DOHH2 (cell line): ENCODE measurements around the gene ESRRA.

ENCODE experiments used
- H3F3A ChIP-seq: fragments of 200-600 bp; sonication (generic), shearing (Covaris generic); 2 replicates; pipeline ENCODE4 v1.6.0; 2016; ENCODE audit warnings: antibody characterized with exemption, mild to moderate bottlenecking; ENCODE audit not compliant: control insufficient read depth, insufficient read depth
- H3K27ac ChIP-seq: fragments of 200-600 bp; sonication (generic); 2 replicates; pipeline ENCODE4 v1.5.1; 2014; ENCODE audit warnings: low read depth, mild to moderate bottlenecking, low read length, moderate library complexity
- H3K27me3 ChIP-seq: fragments of 200-600 bp; sonication (generic); 2 replicates; pipeline ENCODE4 v1.6.1; 2014; ENCODE audit warnings: mild to moderate bottlenecking, low read length, mixed read lengths; ENCODE audit not compliant: control insufficient read depth
- H3K36me3 ChIP-seq: fragments of 200-600 bp; sonication (generic); 2 replicates; pipeline ENCODE4 v1.6.1; 2014; ENCODE audit warnings: mild to moderate bottlenecking, low read length, moderate library complexity, mixed read lengths; ENCODE audit not compliant: control insufficient read depth
- H3K4me1 ChIP-seq: fragments of 200-600 bp; sonication (generic); 2 replicates; pipeline ENCODE4 v1.6.1; 2014; ENCODE audit warnings: mild to moderate bottlenecking, low read length, mixed read lengths; ENCODE audit not compliant: control insufficient read depth
- H3K4me2 ChIP-seq: fragments of 200-600 bp; sonication (generic); 2 replicates; pipeline ENCODE4 v1.6.0; 2014; ENCODE audit warnings: mild to moderate bottlenecking, low read length, moderate library complexity
- H3K4me3 ChIP-seq: fragments of 200-600 bp; sonication (generic); 2 replicates; pipeline ENCODE4 v1.5.1; 2014; ENCODE audit warnings: mild to moderate bottlenecking, low read length, mixed read lengths
- H3K79me2 ChIP-seq: fragments of 200-600 bp; sonication (generic); 2 replicates; pipeline ENCODE4 v1.6.1; 2014; ENCODE audit warnings: mild to moderate bottlenecking, low read length, mixed read lengths; ENCODE audit not compliant: control insufficient read depth
- H3K9me2 ChIP-seq: fragments of 200-600 bp; sonication (generic); replicated peaks from 2 replicates; pipeline ENCODE4 v1.6.1; 2014; ENCODE audit warnings: mild to moderate bottlenecking, low read length, mixed read lengths; ENCODE audit not compliant: control insufficient read depth
- H3K9me3 ChIP-seq: fragments of 200-600 bp; sonication (generic); 2 replicates; pipeline ENCODE4 v1.6.1; 2014; ENCODE audit warnings: antibody characterized with exemption, low read length, mixed read lengths; ENCODE audit not compliant: control insufficient read depth, insufficient read depth
- H4K20me1 ChIP-seq: fragments of 200-600 bp; sonication (generic); 2 replicates; pipeline ENCODE4 v1.6.0; 2014; ENCODE audit warnings: low read depth, mild to moderate bottlenecking, antibody characterized with exemption, low read length, moderate library complexity; ENCODE audit not compliant: control insufficient read depth, insufficient read depth
- CTCF ChIP-seq: fragments of 200-600 bp; sonication (generic); IDR thresholded peaks from one replicate; pipeline ENCODE4 v1.5.1; 2014; ENCODE audit warnings: antibody characterized with exemption, mild to moderate bottlenecking, low read depth, low read length; ENCODE audit not compliant: poor library complexity, severe bottlenecking
- EZH2phosphoT487 ChIP-seq: fragments of 200-600 bp; sonication (generic); IDR thresholded peaks from 2 replicates; pipeline ENCODE4 v1.6.1; 2017; ENCODE audit warnings: borderline replicate concordance, mild to moderate bottlenecking, antibody characterized with exemption, low read length, moderate library complexity, mixed read lengths

ESRRA gene

GRCh38 chr11:64359712-64360445, 54.6 kb downstream of the ESRRA start:
- H3K36me3 ChIP-seq: peaks cover 23% of the 10 kb centered on the region
- H3K4me1 ChIP-seq: peaks cover 44% of the 10 kb centered on the region
- H3K27ac ChIP-seq: no peak overlapping the region
- no peaks in the 10 kb centered on the region for H4K20me1 ChIP-seq
- peak overlapping the region; percentile 98 for H3K4me2 ChIP-seq
- no peaks in the 10 kb centered on the region for H3K9me2 ChIP-seq
- peaks cover 13% of the 10 kb centered on the region for H3F3A ChIP-seq
- no peaks in the 10 kb centered on the region for H3K27me3 ChIP-seq
- no peaks in the 10 kb centered on the region for H3K9me3 ChIP-seq
- H3K4me3 ChIP-seq: peak overlapping the region; percentile 83
- TF ChIP-seq EZH2phosphoT487 (no peak), CTCF (peak; percentile 26)
- peaks cover 6% of the 10 kb centered on the region; the same call in 1 of the 2 replicates for H3K79me2 ChIP-seq

GRCh38 chr11:64360448-64360921, 55.2 kb downstream of the ESRRA start:
- peak overlapping the region; percentile 98 for H3K4me2 ChIP-seq
- TF ChIP-seq CTCF: no peak
- no peak for TF ChIP-seq EZH2phosphoT487
- H3K4me1 ChIP-seq: peaks cover 47% of the 10 kb centered on the region
- no peaks in the 10 kb centered on the region for H3K27me3 ChIP-seq
- no peaks in the 10 kb centered on the region for H4K20me1 ChIP-seq
- H3K27ac ChIP-seq: no peak overlapping the region
- H3K9me3 ChIP-seq: no peaks in the 10 kb centered on the region
- H3F3A ChIP-seq: peaks cover 10% of the 10 kb centered on the region
- H3K79me2 ChIP-seq: peaks cover 6% of the 10 kb centered on the region; the same call in 1 of the 2 replicates
- no peaks in the 10 kb centered on the region for H3K9me2 ChIP-seq
- peaks cover 25% of the 10 kb centered on the region for H3K36me3 ChIP-seq
- peak overlapping the region; percentile 83 for H3K4me3 ChIP-seq

DNA sequence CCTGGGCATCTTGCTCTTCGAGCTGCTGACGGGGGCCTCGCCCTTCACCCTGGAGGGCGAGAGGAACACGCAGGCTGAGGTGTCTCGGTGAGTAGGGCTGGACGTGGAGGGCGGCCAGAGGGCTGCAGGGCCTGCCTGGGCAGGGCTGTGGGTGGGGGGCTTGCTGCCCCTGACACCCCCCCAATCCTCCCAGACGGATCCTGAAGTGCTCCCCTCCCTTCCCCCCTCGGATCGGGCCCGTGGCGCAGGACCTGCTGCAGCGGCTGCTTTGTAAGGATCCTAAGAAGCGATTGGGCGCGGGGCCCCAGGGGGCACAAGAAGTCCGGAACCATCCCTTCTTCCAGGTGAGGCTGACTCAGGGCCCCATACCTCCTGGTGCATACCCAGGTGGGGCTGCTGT, 56.3 kb downstream of the ESRRA start:
- Histone ChIP-seq H3K36me3 (peaks cover 26% of the 10 kb centered on the region), H3K4me3 (no peak overlapping the region), H3K27ac (no peak overlapping the region), H3K27me3 (no peaks in the 10 kb centered on the region), H4K20me1 (no peaks in the 10 kb centered on the region), H3F3A (peaks cover 8% of the 10 kb centered on the region; the same call in 1 of the 2 replicates), H3K4me1 (peaks cover 45% of the 10 kb centered on the region), H3K9me3 (no peaks in the 10 kb centered on the region), H3K4me2 (no peak overlapping the region), H3K9me2 (no peaks in the 10 kb centered on the region), H3K79me2 (peaks cover 6% of the 10 kb centered on the region; the same call in 1 of the 2 replicates)
- TF ChIP-seq CTCF (no peak), EZH2phosphoT487 (no peak)
